Naive thymus-derived CD8-positive, alpha-beta T cell (primary cell): Measurements from ENCODE around the gene CS. TPM values are rescaled to one million over a fixed set of nuclear protein-coding genes. Genes with fewer than 3 reads are reported as not detected.
"Not testable (repeated sequence)": the region's sequence is repeated elsewhere in the genome, so short reads cannot be mapped to it uniquely, and the experiment has no call there.

Experiments used
- ATAC-seq, 2 donors: fragments of 150-1000 bp; cut with Tn5 transposase in 1 of 2; sonication (Bioruptor Pico), chemical (Tn5 transposase) in 1 of 2; 1 replicate in 1 of 2; 2 replicates in 1 of 2; pipeline ENCODE4 v1.10.0; 2021; ENCODE audit warnings: mild to moderate bottlenecking in 2 of 2, moderate library complexity in 2 of 2
- POLR2A ChIA-PET: fragments of 350-600 bp; sonication (Branson Sonifier 250); formaldehyde crosslinking; loops from one replicate; lab custom pipeline; 2021; ENCODE audit warnings: antibody characterized with exemption; lab: Charles Lee
- DNase-seq, 10 donors: peaks; one replicate each; pipeline versions ENCODE4 v3.0.0 to v3.0.0-alpha.2; 2020 to 2022
- H3K27ac Mint-ChIP-seq, 10 donors: one replicate each; pipeline ENCODE4 v1.8.0; 2020 to 2022; ENCODE audit warnings: mild to moderate bottlenecking in 10 of 10, mixed read lengths in 10 of 10, moderate library complexity in 4 of 10, inconsistent platforms in 1 of 10
- H3K27me3 Mint-ChIP-seq, 5 donors: one replicate each; pipeline ENCODE4 v1.8.0; 2021 to 2022; ENCODE audit warnings: mixed read lengths in 5 of 5
- H3K36me3 Mint-ChIP-seq, 3 donors: one replicate each; pipeline ENCODE4 v1.8.0; 2020 to 2022; ENCODE audit warnings: mixed read lengths in 3 of 3, mild to moderate bottlenecking in 2 of 3, inconsistent platforms in 1 of 3
- H3K4me1 Mint-ChIP-seq, 4 donors: one replicate each; pipeline ENCODE4 v1.8.0; 2021 to 2022; ENCODE audit warnings: mixed read lengths in 4 of 4
- H3K4me3 Mint-ChIP-seq, 10 donors: one replicate each; pipeline ENCODE4 v1.8.0; 2020 to 2022; ENCODE audit warnings: mild to moderate bottlenecking in 10 of 10, mixed read lengths in 10 of 10, moderate library complexity in 6 of 10, inconsistent platforms in 1 of 10
- H3K9me3 Mint-ChIP-seq, 9 donors: one replicate each; pipeline ENCODE4 v1.8.0; 2020 to 2022; ENCODE audit warnings: mixed read lengths in 9 of 9, mild to moderate bottlenecking in 3 of 9, inconsistent platforms in 1 of 9, moderate library complexity in 1 of 9
- polyA plus RNA-seq, 3 donors: library from polyadenylated mRNA; unstranded; fragments of 300-500 nt; fragmentation: Illumina TruSeq; gene quantifications; one replicate each; pipeline ENCODE4 v1.2.3, GENCODE V29; 2021
- total RNA-seq, 8 experiments: library from RNA in 2 of 8; stranded (reverse) in 2 of 8; gene quantifications; one replicate each; pipeline ENCODE4 v1.2.3 and lab custom pipeline; 2021 to 2026

CS gene
- 100 to 1,000 TPM; 115 to 127 TPM for total RNA-seq
- 10 to 100 TPM; 48.3 to 68.8 (median 50.2) TPM for polyA plus RNA-seq
- 73.5 to 137 (median 79.7) reads per million in 6 experiments for total RNA-seq (lab: John Stamatoyannopoulos, UW)

- ATAC-seq (peak; percentile 91 to 93), DNase-seq (peak; percentile 96 to 99 (median 98))
- POLR2A ChIA-PET: interaction anchor here (0.5 to 2.1 kb wide), 18 partner anchors 9 to 471 kb away, joined by 3 to 8 read pairs (median 4); partner anchors contain the start of genes ANKRD52, ATP5F1B, DNAJC14 and IL23A
- H3K27ac Mint-ChIP-seq: peak within 1 kb of the TSS; percentile 94 to 99 (median 98)
- peaks cover 0 to 28% (median 0%) of the 10 kb centered on the region in 3 donors for H3K36me3 Mint-ChIP-seq
- H3K4me3 Mint-ChIP-seq: peak within 1 kb of the TSS; percentile 92 to 98 (median 94)
- H3K27me3 Mint-ChIP-seq: no peaks in the 10 kb centered on the region
- peaks cover 22 to 66% (median 59%) of the 10 kb centered on the region in 4 donors for H3K4me1 Mint-ChIP-seq
- no peaks in the 10 kb centered on the region for H3K9me3 Mint-ChIP-seq
Measured at GRCh38 chr12:56299853-56300643, at the start of gene CS. TSS of gene CS (minus strand) at chr12:56300330. CDS start at chr12:56300201, 129 bp downstream.

GRCh38 chr12:56348776-56349175 is 48.6 kb upstream of the CS start:
- Mint-ChIP-seq H3K27me3 (no peaks in the 10 kb centered on the region), H3K4me3 (no peak overlapping the region), H3K9me3 (no peaks in the 10 kb centered on the region), H3K27ac (peak overlapping the region in 4 of 10 donors; percentile 17 to 78 (median 22)), H3K4me1 (no peaks in the 10 kb centered on the region), H3K36me3 (peaks cover 7 to 81% (median 29%) of the 10 kb centered on the region in 3 donors)
- POLR2A ChIA-PET: interaction anchor here (1.0 to 2.2 kb wide), 3 partner anchors 10 to 33 kb away, joined by 3 to 8 read pairs (median 3); partner anchors contain the start of genes IL23A and STAT2
- no peak for DNase-seq
- no peak for ATAC-seq

- Mint-ChIP-seq H3K27ac (peak overlapping the region in 4 of 10 donors; percentile 19 to 62 (median 39)), H3K36me3 (peaks cover 12 to 80% (median 35%) of the 10 kb centered on the region in 3 donors)
- POLR2A ChIA-PET: interaction anchor here (4.0 kb wide), 1 partner anchor 12 kb away, joined by 44 read pairs; the partner anchor contains the start of gene STAT2
- not testable (repeated sequence) for H3K9me3 Mint-ChIP-seq, H3K4me1 Mint-ChIP-seq, DNase-seq, ATAC-seq, H3K27me3 Mint-ChIP-seq, H3K4me3 Mint-ChIP-seq
Measured at GRCh38 chr12:56347255-56347654, 47.1 kb upstream of the CS start.

- no peaks in the 10 kb centered on the region for H3K27me3 Mint-ChIP-seq
- peaks cover 12 to 81% (median 35%) of the 10 kb centered on the region in 3 donors for H3K36me3 Mint-ChIP-seq
- no peak overlapping the region for H3K4me3 Mint-ChIP-seq
- POLR2A ChIA-PET: interaction anchor here (4.0 kb wide), 1 partner anchor 12 kb away, joined by 44 read pairs; the partner anchor contains the start of gene STAT2
- H3K4me1 Mint-ChIP-seq: peaks cover 0 to 2% (median under 1%) of the 10 kb centered on the region in 4 donors
- peak overlapping the region in 5 of 10 donors; percentile 19 to 85 (median 71) for H3K27ac Mint-ChIP-seq
- ATAC-seq (no peak), DNase-seq (no peak)
- no peaks in the 10 kb centered on the region for H3K9me3 Mint-ChIP-seq
Measured at GRCh38 chr12:56346675-56347074, 46.5 kb upstream of the CS start.

- not testable (repeated sequence) for H3K4me3 Mint-ChIP-seq, DNase-seq, H3K9me3 Mint-ChIP-seq, ATAC-seq, H3K27me3 Mint-ChIP-seq
- Mint-ChIP-seq H3K36me3 (peaks cover 5 to 48% (median 20%) of the 10 kb centered on the region in 3 donors), H3K4me1 (peaks cover 16 to 41% (median 32%) of the 10 kb centered on the region in 4 donors), H3K27ac (peak overlapping the region in 9 of 10 donors; percentile 50 to 92 (median 78))
- POLR2A ChIA-PET: interaction anchor here (0.6 to 1.8 kb wide), 4 partner anchors 17 to 63 kb away, joined by 3 to 14 read pairs (median 5); partner anchors contain the start of genes CNPY2 and STAT2
Measured at GRCh38 chr12:56342290-56342689, 42.2 kb upstream of the CS start.

GRCh38 chr12:56341616-56342015 is 41.5 kb upstream of the CS start:
- no peaks in the 10 kb centered on the region for H3K27me3 Mint-ChIP-seq
- DNase-seq: no peak
- H3K9me3 Mint-ChIP-seq: no peaks in the 10 kb centered on the region
- peaks cover 5 to 42% (median 20%) of the 10 kb centered on the region in 3 donors for H3K36me3 Mint-ChIP-seq
- POLR2A ChIA-PET: interaction anchor here (0.6 to 1.8 kb wide), 4 partner anchors 18 to 123 kb away, joined by 3 to 14 read pairs (median 5); partner anchors contain the start of genes CNPY2 and STAT2
- H3K27ac Mint-ChIP-seq: peak overlapping the region; percentile 65 to 87 (median 78)
- ATAC-seq: no peak
- H3K4me3 Mint-ChIP-seq: no peak overlapping the region
- H3K4me1 Mint-ChIP-seq: peaks cover 18 to 45% (median 35%) of the 10 kb centered on the region in 4 donors

GRCh38 chr12:56339158-56339422 is 39.0 kb upstream of the CS start:
- H3K27me3 Mint-ChIP-seq: no peaks in the 10 kb centered on the region
- H3K27ac Mint-ChIP-seq: peak overlapping the region; percentile 97 to 100 (median 98)
- H3K4me1 Mint-ChIP-seq: peaks cover 18 to 58% (median 44%) of the 10 kb centered on the region in 4 donors
- POLR2A ChIA-PET: interaction anchor here (0.8 to 8.7 kb wide), 18 partner anchors 10 to 509 kb away, joined by 3 to 182 read pairs (median 6); partner anchors contain the start of genes CNPY2, CS, DNAJC14 and RNF41
- ATAC-seq (no peak), DNase-seq (no peak)
- peak overlapping the region; percentile 85 to 100 (median 96) for H3K4me3 Mint-ChIP-seq
- H3K9me3 Mint-ChIP-seq: no peaks in the 10 kb centered on the region
- peaks cover 5 to 25% (median 9%) of the 10 kb centered on the region in 3 donors for H3K36me3 Mint-ChIP-seq

- Mint-ChIP-seq H3K4me3 (peak within 1 kb of the TSS; percentile 85 to 100 (median 96)), H3K27ac (peak within 1 kb of the TSS; percentile 97 to 100 (median 98)), H3K4me1 (peaks cover 20 to 58% (median 50%) of the 10 kb centered on the region in 4 donors), H3K36me3 (peaks cover 5 to 20% (median 5%) of the 10 kb centered on the region in 3 donors), H3K27me3 (peaks cover 0 to 1% (median 0%) of the 10 kb centered on the region in 5 donors), H3K9me3 (peaks cover 0 to 1% (median 0%) of the 10 kb centered on the region in 9 donors)
- ATAC-seq: peak; percentile 79 to 81
- POLR2A ChIA-PET: interaction anchor here (0.6 to 8.7 kb wide), 25 partner anchors 10 to 521 kb away, joined by 3 to 182 read pairs (median 3); partner anchors contain the start of genes CNPY2, CS, DNAJC14 and GLS2
- peak; percentile 63 to 93 (median 84) for DNase-seq
Measured at GRCh38 chr12:56338308-56339157, 38.4 kb upstream of the CS start, which contains the start of gene IL23A. TSS of gene IL23A (plus strand) at chr12:56338884. CDS start at chr12:56339045, 161 bp downstream.

GRCh38 chr12:56337753-56338251 is 37.7 kb upstream of the CS start:
- peaks cover 0 to 1% (median 0%) of the 10 kb centered on the region in 9 donors for H3K9me3 Mint-ChIP-seq
- peak overlapping the region in 7 of 10 donors; percentile 43 to 100 (median 86) for H3K4me3 Mint-ChIP-seq
- H3K36me3 Mint-ChIP-seq: peaks cover 0 to 13% (median 0%) of the 10 kb centered on the region in 3 donors
- H3K27me3 Mint-ChIP-seq: peaks cover 0 to 1% (median 0%) of the 10 kb centered on the region in 5 donors
- ATAC-seq (no peak), DNase-seq (no peak)
- POLR2A ChIA-PET: interaction anchor here (0.7 to 8.7 kb wide), 17 partner anchors 13 to 520 kb away, joined by 3 to 182 read pairs (median 4); partner anchors contain the start of genes CNPY2, CS, DNAJC14 and ORMDL2
- peaks cover 26 to 65% (median 56%) of the 10 kb centered on the region in 4 donors for H3K4me1 Mint-ChIP-seq
- H3K27ac Mint-ChIP-seq: peak overlapping the region; percentile 97 to 100 (median 98)

GRCh38 chr12:56336361-56337167 is 36.4 kb upstream of the CS start:
- H3K9me3 Mint-ChIP-seq: peaks cover 0 to 1% (median 0%) of the 10 kb centered on the region in 9 donors
- peaks cover 30 to 72% (median 60%) of the 10 kb centered on the region in 4 donors for H3K4me1 Mint-ChIP-seq
- peaks cover 0 to 6% (median 0%) of the 10 kb centered on the region in 3 donors for H3K36me3 Mint-ChIP-seq
- POLR2A ChIA-PET: interaction anchor here (0.6 to 8.7 kb wide), 10 partner anchors 19 to 352 kb away, joined by 3 to 182 read pairs (median 4); partner anchors contain the start of genes CNPY2, CS, PA2G4 and PTGES3
- DNase-seq (no peak), ATAC-seq (no peak)
- H3K27me3 Mint-ChIP-seq: peaks cover 0 to 1% (median 0%) of the 10 kb centered on the region in 5 donors
- H3K27ac Mint-ChIP-seq: peak overlapping the region; percentile 28 to 100 (median 86)
- H3K4me3 Mint-ChIP-seq: peak overlapping the region in 5 of 10 donors; percentile 11 to 60 (median 37)
